LNCaP clone FGC (cell line): ENCODE results near the gene SLC39A8.

Experiments used
- DNase-seq: peaks from one replicate; pipeline ENCODE4 v3.0.0-alpha.2; 2011; ENCODE audit warnings: low read depth
- H3K4me3 ChIP-seq: 2 replicates; pipeline ENCODE4 v1.5.1; 2011; ENCODE audit warnings: mild to moderate bottlenecking, low read depth, low read length, control low read depth
- TF ChIP-seq, protein P1 (sequence below): IDR thresholded peaks from 2 replicates; pipeline ENCODE4 v1.5.1; 2012; ENCODE audit warnings: mild to moderate bottlenecking; ENCODE audit not compliant: control insufficient read depth, insufficient read depth; ENCODE audit errors: extremely low read depth

Gene SLC39A8

DNA sequence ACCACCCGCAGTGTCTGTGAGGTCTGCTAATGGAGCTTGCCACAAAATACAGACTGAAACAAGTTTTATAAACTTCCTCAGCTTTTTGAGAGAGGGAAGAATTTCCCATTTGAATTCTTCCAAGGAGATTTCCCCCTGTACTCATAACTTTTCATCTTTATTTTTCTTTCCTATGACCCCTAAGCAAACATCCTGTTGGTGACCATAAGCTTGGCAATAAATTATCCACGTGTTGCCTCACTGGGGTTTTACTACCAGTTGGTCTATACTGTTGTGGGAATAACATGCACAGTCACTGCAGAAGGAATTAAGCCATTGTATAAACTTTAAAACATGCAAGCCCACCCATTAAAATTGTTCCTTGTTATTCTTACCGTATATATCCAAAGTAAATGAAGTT, 86.2 kb downstream of the SLC39A8 start:
- TF ChIP-seq, protein P1, sequence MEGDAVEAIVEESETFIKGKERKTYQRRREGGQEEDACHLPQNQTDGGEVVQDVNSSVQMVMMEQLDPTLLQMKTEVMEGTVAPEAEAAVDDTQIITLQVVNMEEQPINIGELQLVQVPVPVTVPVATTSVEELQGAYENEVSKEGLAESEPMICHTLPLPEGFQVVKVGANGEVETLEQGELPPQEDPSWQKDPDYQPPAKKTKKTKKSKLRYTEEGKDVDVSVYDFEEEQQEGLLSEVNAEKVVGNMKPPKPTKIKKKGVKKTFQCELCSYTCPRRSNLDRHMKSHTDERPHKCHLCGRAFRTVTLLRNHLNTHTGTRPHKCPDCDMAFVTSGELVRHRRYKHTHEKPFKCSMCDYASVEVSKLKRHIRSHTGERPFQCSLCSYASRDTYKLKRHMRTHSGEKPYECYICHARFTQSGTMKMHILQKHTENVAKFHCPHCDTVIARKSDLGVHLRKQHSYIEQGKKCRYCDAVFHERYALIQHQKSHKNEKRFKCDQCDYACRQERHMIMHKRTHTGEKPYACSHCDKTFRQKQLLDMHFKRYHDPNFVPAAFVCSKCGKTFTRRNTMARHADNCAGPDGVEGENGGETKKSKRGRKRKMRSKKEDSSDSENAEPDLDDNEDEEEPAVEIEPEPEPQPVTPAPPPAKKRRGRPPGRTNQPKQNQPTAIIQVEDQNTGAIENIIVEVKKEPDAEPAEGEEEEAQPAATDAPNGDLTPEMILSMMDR, result no peak
- H3K4me3 ChIP-seq, result no peak overlapping the region
- DNase-seq, result no peak

DNA sequence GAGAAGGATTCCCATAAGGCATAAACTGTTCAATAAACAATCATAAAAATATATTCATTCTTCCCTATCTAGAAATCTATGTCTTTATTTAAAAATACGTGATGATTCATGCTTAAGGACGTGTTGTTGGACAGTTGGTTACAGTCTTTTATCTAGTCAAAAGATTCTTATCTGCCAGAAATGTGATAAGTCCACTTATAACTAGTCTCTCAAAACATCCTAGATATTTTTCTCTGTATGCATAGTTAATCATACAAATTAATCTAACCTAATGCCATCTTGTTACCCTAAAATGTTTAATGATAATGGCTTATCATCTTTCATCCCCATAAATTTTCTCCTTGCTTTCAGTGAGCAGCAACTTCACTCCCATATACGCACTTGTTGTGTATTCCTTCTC, 89.0 kb downstream of the SLC39A8 start:
- H3K4me3 ChIP-seq, result no peak overlapping the region
- peak; percentile 37 for DNase-seq
- TF ChIP-seq, protein P1, result no peak

DNA sequence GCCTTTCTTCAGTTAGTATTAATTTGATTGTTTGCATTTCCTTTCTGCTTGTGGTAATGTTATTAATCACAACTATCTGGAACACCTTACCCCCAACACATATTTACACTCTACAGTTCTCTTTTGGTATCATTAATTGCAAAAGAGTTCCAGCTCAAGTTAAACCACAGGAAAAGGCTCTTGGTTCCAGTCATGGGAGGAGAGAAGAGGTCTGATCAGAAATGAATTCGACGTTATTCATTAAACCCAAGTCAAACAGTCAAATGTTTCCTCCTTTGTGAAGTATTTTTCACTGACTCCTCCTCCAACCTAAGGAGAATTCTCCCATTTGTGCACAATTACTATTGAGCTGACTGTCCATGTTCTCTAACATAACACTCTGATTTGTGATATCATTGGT, 91.4 kb downstream of the SLC39A8 start:
- DNase-seq, result no peak
- no peak overlapping the region for H3K4me3 ChIP-seq
- TF ChIP-seq, protein P1, result no peak

DNA sequence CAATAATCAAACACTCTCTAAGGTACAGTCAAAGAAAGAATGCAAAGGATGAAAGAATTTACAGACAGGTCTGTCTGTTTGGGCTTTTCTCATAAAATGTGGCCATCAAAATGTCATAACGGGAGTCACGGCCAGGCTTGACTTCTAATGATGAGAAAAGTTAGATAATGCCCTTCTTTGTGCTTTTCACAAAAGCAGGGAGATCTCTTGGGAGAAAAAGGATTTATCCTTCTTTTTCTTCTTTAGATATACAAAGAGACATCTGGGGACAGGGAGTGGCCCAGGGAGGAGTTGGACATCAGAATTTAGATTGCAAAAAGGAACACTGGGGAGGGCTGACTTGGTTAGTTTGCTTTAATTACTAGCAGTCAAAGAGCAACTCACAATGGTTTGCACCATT, 93.1 kb downstream of the SLC39A8 start:
- no peak for DNase-seq
- TF ChIP-seq, protein P1, result no peak

GRCh38 chr4:102250341-102250740, 94.9 kb downstream of the SLC39A8 start:
- H3K4me3 ChIP-seq, result no peak overlapping the region
- TF ChIP-seq, protein P1, result no peak
- DNase-seq, result no peak

More for the DNA sequence above, 93.1 kb downstream of the SLC39A8 start:
- H3K4me3 ChIP-seq, result no peak overlapping the region

DNA sequence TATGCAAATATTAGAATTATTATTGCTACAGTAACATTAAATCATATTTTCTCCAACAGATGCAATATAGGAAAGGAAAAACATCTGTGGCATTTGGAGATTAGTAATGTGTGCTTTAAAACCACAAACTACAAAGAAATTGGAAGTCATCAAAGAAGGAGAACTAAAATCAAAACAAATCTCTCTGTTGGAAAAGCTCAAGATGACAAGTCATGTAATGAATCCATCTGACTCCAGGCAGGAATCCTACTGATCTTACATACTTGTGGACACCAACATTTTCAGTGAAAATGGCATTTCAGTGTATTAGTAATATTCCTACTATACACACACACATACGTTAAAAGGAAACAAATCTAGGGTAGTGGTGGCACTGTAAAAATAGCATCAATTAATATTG, 98.2 kb downstream of the SLC39A8 start:
- H3K4me3 ChIP-seq, result no peak overlapping the region
- TF ChIP-seq, protein P1, result no peak
- no peak for DNase-seq

GRCh38 chr4:102246416-102246815, 98.9 kb downstream of the SLC39A8 start:
- TF ChIP-seq, protein P1, result no peak
- no peak overlapping the region for H3K4me3 ChIP-seq
- DNase-seq, result no peak
